Measurements from ENCODE around the gene KRT32.

KRT32 gene

DNA sequence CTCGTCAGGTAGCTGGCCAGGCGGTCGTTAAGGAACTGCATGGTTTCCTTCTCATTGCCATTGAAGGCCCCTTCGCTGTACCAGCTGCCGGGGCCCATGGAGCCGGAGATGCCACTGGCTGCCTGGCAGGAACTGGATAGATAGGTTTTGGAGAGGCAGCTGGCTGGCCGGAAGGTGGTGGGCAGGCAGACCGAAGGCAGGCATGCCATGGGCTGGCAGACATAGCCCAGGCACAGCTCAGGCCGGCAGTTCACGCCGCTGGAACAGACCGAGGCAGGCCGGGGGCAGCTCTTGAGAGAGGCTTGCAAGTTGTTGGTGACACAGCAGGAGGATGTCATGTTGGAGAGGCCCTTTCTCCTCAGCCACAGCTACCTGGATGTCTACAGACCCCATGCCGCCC, at the start of gene KRT32:
Gene KRT32, minus strand, starts transcription at position 399 of the 400 bp plus-strand sequence. Its CDS starts 61 bp downstream, at position 338.
- no peak for DNase-seq

- no peak for DNase-seq
Observed at GRCh38 chr17:41516830-41517283, 49.7 kb upstream of the KRT32 start.

DNA sequence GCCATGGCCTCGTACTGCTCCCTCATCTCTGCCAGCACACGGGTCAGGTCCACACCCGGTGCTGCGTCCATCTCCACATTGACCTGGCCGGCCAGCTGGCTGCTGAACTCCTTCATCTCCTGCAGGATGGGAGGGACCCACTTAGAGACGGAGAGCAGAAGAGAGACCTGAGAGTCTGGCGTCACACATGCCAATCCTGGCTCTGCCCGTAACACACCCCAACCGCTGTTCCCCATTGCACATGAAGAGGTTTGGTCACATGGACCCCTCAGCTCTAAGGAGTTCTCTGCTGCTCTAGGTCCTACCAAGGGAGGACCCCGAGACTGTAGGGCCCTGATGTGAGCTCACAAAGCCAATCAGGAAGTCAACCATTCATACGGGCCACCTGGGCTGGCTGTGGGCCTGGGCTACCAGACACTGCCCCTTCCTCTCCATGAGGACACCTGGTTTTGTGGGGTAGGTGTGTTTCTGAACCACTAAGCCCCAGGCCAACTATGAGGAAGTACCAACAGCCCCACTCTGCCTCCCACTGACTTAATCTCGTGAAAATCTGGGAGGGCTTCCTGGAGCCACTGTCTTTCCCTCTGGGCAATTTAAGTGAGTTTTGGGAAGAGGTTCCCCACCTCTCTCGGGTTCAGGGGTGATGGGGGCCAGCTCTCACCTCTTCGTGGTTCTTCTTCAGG, 49.1 kb upstream of the KRT32 start:
- no peak for DNase-seq

GRCh38 chr17:41513168-41513547, 46.0 kb upstream of the KRT32 start:
- DNase-seq = no peak

- no peak for DNase-seq
Observed at GRCh38 chr17:41512546-41513167, 45.5 kb upstream of the KRT32 start.

GRCh38 chr17:41511716-41512115, 44.5 kb upstream of the KRT32 start:
- no peak for DNase-seq

GRCh38 chr17:41511116-41511515, 43.9 kb upstream of the KRT32 start:
- DNase-seq = no peak

DNA sequence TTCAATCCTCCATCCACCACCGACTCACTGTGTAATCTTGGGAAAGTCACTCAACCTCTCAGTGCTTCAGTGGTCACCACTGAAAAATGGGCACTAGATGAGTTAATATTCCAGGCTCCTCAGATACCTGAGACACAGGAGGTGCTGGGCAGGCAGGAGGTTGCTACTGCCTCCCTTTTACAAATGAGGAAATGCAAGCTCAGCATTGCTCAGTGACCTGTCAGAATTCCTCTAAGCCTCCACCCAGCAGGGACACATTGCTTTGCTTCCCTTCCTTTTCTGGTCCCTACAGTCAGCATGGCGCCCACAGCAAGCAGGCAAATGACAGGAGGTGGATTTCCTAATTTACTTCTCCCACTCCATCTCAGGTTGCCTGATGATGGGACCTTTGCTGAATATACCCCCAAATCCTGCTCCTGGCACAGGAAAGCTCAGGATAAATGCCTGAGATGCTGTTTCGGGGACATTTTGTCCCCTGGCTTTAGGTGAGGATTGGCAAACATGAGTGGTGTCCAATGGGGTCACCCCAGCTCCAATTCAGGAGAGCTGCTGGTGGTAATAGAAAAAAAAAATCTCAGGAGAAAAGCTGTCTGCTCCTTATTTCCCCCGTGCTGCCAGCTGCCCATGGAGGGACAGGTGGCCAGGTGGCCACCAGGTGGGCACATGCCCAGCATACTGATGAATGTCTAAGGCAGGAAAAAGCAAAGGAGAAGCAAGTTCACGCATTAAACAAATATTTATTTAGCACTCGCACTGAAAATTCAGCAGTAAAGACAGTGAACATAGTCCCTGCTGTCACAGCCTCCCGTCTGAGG, 43.3 kb upstream of the KRT32 start:
- no peak for DNase-seq

DNA sequence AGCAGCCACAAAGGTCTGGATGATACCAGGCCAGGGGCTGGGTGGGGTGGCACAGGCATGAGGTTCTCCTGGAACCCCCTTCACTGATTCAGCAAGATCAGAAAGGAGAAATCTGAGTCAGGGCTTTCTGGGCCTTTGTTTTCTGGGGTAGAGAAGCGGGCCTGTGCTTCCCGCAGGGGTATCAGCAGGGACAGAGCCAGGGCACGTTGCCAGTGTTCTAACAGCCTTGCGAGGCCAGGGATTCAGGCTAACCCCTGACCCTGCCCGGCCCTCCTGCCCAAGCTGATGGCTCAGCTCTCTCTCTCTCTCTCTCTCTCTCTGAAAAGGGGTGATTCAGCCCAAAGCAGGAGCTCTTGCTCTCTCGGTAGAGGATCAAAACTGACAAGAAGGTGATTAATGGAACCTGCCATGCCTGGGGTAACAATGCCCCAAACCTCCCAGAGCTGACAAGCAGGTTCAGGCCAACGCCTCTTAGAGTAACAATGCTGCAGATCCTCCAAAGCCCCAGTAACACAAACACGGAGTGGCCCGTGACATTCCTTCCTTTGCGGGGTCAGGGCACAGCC, 40.2 kb upstream of the KRT32 start:
- DNase-seq = no peak

GRCh38 chr17:41505809-41506767, 38.9 kb upstream of the KRT32 start:
- DNase-seq = no peak

DNA sequence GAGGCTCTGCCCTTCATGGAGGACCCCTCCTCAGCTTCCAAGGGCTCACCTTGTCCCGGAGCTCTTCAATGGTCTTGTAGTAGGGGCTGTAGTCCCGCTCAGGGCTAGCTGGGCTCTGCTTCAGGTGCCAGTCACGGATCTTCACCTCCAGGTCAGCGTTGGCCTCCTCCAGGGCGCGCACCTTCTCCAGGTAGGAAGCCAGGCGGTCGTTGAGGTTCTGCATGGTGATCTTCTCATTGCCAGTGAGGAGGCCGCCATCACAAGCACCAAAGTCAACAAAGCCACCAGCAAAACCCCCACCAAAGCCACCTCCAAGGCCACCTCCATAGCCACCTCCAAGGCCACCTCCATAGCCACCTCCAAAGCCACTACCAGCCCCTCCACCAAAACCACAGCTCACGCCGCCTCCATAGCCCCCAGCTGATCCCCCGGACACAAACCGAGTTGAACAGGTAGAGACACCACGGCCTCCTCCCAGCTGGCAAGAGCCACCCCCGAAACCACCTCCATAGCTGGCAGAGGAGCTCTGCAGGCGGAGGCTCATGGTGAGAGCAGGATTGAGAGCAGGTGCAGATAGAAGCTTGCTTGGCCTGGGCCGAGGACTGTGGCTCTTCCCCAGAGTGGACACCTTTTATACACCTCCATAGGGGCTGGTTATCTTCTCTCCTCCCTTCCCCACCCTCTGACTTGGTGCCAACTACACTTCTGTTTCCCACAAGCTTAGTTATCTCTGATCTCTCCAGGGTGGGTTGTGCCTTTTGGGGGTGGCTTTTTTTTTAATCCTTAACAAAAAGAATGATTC, 38.0 kb upstream of the KRT32 start, which contains the start of gene KRT13:
Gene KRT13, minus strand, starts transcription at position 606 of the 802 bp plus-strand sequence. Its CDS starts 62 bp downstream, at position 544.
- no peak for DNase-seq

DNA sequence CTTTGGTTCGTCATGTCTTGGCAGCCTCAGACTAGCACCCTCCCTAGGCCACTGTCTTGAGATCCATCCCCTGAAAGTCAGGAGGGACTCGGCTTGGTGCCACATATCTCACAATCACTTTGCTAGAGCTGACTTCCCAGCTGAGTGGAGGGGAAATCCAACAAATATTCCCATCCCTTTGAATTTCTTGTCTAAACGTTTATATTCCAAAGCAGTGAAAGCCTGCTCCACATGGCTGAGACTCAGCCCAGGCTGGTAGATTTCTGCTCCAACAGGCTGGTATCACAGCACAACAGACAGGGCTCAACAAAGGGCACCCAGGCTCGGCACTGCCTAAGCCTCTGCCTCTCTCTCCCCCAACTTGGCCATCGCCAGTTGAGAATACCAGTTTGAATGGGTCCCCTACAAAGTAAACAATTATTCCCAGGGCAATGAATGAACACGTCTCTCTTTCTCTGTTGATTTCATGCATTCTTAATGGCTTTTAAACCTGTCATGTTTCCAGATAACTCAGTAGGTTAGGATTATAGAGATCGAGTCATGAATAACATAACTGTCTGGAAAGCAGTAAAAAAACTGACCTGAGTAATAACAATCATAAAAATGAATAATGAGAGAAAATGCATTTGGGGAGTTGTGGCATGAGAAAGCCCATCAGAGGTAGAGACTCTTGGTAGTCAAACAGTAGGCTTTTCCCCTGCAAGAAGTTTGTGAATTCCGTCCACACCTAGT, 37.2 kb upstream of the KRT32 start:
- DNase-seq = no peak

GRCh38 chr17:41503202-41503601, 36.0 kb upstream of the KRT32 start:
- DNase-seq = no peak

DNA sequence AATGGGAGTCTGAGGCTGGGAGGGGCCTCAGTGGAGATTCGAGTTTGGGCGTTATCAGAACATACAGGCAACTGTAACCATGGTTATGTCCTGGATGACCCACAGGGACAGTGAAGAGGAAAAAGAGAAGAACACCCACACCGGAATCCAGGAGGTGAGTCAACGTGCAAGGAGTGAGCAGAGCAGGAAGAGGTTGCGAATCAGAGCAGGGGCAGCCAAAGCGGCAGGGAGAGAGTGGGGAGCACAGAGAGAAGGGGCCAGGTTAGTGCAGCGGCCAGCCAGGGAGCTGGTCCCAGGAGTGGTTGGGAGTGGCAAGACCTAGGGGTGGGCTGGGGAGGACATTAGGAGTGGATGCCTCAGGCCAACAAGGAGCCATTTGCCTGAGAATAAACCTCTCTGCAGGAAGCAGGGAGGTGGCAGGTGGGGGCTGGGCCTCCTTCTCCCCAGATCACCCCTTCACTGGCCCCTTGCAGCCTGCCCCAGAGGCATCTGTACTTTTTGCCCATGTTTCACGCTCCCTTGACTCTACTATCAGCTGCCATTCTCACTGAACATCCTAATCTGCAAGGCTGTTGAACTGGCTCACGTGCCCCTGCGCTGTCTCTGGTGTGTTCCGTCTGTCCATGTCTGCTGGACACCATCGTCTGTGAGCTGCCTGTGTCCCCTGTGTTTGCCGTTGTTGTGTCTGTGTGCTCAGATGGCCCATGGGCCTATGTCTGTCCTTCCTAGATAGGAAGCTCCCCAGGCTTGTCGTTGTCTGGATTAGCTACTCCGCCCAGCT, 33.1 kb upstream of the KRT32 start:
- no peak for DNase-seq

- DNase-seq = no peak
Observed at GRCh38 chr17:41499714-41500113, 32.5 kb upstream of the KRT32 start.

- DNase-seq = no peak
Observed at GRCh38 chr17:41498276-41498675, 31.1 kb upstream of the KRT32 start.

DNA sequence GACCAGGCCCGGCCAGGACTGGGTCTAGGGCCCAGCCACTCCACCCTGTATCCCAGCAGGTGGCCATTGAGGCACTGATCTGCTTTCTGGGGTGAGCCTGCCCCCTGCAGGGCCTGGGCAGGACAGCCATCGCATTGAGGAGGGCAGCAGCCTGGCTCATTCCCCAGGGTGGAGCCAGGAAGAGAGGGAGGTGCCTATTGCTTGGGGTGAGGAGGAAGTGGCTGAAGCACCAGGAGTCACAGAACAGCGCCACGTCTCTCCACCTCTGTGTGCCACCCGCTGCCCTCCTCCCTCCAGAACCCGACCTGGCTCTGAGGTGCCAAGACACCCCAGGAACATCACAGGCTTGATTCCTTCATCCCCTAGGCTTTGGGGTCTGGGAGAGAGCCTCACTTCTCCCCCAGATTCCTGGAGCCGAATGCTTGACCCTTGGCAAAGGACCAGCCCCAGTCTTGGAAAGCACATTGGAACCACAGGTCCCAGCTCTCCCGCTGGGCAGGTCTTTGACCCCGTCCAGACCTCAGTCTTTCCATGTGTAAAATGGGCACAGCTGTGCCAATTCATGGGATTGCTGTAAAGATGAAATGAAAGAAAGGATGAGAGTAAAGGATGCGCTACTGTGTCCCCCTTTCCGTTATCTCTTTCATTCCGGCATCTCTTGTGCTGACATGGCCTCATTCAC, 29.8 kb upstream of the KRT32 start:
- DNase-seq = peak; percentile 49

DNA sequence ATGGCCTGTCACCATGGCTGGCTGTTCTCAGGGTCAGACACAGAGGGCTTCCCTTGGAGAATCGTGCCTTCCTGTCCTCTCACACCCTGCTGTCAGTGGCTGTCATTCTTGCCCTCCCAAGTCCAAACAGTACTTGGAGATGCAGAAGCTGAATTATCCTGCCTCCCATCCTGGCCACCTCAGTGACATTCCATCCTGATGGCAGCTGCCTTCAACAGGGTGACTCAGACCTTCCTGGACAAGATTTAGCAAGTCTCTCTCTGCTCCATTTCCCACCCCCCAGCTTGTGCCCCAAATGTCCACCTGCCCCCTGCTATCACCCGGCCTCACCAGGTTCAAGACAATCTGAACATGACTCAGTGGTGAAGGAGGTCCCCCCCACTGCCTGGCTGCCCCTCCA, 27.3 kb upstream of the KRT32 start:
- no peak for DNase-seq

DNA sequence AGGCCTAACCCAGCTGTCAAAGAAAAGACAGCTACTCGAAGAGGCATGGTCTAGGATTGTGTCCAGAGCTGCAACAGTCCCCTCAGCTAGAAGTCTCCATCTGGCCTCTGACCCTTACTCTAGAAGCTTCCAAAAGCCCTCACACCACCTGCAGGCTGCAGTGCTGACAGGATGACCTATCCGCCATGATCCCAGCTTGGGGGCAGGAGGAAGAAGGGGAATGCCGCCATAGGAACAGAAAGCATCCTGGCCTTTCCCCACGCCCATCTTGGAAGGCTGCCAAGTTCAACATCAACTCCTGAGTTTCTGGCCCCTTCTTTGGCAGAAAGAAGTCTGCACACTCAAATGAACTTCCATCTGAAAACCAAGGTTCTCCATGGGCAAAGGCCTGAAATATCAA, 25.6 kb upstream of the KRT32 start:
- DNase-seq = no peak
